Ammon's horn (tissue), 1 donor: ENCODE measurements around the gene SLC25A19.
A peak's percentile ranks its signal among the peaks of the same experiment; 100 is the strongest.

Experiments
- DNase-seq: peaks from one replicate; pipeline ENCODE4 v3.0.0-alpha.2; 2016; ENCODE audit warnings: low spot score

The SLC25A19 gene

DNA sequence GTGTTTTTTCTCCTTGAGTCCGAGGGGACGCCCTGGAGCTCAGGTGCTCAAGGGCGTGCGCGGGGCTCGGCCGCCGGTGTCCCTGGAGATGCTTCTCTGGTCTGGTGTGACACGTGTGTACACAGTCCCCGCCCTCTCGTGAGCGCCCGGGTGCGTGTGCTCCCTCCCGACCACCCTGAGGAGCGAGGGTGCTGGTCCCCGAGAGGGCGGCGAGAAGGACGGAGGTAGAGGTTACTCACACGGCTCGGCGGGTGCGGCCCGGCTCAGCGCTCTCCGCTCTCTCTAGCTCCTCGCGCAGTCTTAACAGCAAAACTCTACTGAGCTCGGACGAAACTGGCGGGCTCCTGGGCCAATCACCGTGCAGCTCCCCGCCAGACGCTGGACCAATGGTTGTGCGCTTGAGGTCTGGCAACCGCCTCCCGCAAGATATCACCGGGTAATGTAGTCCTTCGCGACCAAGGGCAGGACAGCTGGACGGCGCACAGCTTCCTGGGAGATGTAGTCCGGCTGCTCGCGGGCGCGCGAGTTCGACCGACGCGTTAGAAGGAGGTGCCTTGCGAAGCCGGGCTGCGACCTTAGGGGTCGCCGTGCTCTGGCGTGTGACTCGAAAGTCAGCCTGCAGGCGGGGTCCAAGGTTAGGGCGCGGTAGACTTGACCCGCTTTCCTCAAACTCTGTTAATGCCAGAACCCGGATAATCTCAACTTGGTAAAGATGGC is at the start of gene SLC25A19:
Gene SLC25A19 (minus strand): TSS at position 319 of the 717 bp plus-strand sequence. CDS start 2,669 bp downstream, outside the sequence.
- peak; percentile 100 for DNase-seq

DNA sequence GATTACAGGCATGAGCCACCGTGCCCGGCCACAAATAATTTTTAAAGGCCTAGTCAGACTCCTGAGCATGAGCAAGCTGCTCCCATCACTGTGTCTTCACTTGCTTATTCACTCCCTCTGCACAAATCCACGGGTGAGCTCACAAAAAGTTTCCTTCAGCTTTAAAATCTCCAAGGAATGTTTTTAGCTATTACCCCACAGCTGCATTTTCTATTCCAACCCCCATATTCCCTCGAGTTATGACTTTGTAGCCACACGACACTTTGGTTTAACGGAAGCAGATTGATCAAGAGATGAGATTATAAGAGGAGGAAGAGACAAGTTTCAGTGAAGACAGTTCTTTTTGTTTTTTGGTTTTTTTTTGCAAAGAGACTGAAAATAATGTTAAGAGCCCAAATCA is 49.1 kb upstream of the SLC25A19 start:
- DNase-seq: no peak

DNA sequence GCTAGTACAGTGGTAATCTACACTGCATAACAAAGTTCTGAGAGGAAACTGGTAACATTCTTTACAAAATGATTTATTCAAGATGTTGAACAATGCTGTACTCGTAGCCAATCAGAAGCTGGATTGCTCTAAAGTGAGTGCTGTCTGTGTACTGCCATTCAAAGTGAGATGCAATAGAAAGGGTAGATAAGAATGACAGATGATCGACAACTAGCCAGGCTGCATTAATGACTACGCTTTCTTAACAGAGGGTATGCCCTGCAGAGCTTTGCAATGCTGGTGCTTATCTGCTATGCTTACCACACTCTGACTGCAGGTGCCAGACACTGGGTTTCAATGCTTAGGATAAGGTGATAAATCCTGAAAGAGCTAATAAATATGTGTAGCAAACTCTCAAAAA is 46.1 kb upstream of the SLC25A19 start:
- no peak for DNase-seq

DNA sequence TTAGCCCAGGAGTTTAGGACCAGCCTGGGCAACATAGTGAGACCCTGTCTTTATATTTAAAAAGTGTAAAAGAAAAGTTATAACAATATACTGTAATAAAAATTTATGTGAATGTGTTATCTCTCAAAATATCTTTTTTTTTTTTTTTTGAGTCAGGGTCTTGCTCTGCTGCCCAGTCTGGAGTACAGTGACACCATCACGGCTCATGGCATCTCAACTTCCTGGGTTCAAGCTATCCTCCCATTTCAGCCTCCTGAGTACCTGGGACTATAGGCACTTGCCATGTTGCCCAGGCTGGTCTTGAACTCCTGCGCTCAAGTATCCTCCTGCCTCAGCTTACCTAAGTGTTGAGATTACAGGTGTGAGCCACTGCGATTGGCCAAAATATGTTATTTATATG is 45.5 kb upstream of the SLC25A19 start:
- no peak for DNase-seq

DNA sequence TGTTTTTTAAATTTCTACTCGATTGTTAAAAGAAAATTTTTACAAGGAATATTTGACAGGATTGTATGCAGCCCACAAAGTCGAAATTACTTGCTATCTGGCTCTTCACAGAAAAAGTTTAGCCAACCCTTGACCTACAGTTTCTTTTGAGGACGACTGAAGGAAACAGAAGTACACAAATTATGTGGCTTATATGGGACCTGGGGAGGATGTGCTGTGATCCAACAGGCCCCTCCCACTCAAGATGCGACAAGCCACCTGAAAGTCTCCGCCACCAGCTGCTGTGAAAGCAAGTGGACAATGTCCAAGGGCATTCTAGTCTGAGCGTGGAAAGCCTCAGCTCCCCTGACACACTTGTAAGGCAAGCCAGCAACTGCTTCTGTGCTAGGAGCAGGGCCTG is 42.4 kb upstream of the SLC25A19 start:
- DNase-seq: no peak

DNA sequence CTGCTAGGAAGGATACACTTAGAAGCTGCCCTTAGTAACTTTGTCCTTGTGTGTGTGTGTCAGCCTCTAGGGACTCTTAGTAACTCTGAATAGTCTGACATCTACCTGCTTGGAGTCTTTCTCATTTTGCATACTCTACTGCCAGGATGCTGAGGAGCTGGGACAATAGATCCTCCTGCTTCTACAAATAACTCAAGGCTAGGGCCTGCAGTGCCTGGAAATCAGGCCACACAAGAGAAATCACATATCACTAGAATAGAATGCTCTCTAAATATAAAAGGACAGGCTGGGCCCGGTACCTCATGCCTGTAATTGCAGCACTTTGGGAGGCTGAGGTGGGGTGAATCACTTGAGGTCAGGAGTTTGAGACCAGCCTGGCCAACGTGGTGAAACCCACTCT is 38.5 kb upstream of the SLC25A19 start:
- no peak for DNase-seq

DNA sequence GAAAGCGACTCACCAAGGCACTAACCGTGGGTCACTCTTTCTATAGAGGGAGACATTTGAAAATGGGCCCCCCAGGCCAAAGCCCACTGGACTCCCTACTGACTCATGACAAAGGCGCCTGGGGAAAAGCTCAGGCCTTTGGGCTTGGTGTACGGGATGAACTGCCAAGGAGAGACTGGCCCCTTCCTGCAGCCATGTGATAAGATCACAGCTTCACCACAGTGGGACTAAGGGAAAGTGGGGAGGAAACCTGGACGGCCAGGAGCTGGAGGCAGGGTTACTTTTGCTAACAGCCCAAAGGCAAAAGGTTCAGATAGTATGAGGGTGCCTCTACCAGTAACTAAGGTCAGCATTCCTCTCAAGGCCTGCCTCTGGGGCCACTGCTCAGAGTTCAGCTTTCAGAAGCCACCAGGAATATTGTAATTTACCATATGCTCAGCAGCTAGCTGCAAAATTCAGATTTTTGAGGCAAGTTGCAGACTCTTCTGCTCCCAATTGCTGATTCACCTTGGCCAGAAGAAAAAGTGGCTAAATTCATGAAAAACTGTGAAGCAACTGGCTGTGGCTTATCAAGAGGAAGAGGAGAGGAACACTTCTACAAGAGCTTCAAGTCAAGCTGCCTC is 37.1 kb upstream of the SLC25A19 start:
- DNase-seq: no peak

DNA sequence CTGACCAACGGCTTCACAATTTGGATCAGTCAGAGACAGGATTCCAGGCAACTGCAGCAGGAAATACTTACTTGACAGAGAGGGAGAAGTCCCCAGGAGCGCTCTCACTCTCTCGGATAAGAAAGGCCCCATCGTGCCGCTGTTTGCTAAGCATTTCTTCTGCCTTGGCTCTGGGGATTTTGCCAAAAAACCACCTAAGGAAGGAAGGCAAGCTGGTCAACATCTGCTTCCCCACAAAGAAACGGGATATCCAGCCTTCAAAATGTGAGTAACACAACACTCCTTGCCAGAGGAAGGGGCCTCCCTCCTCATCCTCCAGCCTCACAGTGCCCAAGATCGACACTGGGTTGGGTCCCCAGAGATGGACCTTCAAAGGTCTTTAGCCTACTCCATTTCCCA is 36.6 kb upstream of the SLC25A19 start:
- peak; percentile 32 for DNase-seq

DNA sequence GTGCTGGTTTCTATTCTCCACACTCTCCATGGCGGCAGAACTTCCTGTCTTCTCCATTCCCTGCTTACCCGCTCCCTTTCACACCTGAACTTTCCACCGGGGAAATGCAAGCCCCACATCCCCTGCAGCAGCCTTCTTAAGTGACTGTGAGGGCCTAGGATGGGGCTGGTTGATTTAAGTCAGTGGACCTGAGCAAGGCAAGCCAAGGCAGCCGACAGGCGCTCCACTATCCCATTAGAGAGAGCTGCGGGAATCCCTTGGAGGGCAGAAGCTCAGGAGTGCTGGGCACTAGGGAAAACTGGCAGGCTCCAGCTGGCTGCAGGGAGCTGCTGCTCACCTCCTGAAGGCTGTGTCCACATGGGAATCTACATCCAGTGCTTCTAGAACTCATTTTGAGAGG is 36.1 kb upstream of the SLC25A19 start:
- no peak for DNase-seq

DNA sequence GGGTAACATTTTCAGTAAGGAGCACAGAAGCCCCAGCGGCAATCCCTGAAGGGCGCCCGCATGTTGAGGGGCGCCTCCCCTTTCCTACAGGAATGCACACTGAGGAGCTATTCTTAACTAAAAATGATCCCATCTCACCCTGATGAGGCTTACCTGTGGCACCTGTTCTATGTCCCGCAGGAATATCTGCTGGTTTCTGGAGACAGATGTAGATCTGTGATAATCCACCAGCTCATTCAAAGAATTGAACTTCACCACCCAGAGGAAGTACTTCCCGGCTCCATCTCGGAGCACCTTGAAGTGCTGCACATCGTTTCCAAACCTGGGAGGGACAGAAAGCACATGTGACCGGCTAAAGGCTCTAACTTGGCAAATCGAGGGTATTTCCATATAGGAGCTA is 32.3 kb upstream of the SLC25A19 start:
- no peak for DNase-seq

DNA sequence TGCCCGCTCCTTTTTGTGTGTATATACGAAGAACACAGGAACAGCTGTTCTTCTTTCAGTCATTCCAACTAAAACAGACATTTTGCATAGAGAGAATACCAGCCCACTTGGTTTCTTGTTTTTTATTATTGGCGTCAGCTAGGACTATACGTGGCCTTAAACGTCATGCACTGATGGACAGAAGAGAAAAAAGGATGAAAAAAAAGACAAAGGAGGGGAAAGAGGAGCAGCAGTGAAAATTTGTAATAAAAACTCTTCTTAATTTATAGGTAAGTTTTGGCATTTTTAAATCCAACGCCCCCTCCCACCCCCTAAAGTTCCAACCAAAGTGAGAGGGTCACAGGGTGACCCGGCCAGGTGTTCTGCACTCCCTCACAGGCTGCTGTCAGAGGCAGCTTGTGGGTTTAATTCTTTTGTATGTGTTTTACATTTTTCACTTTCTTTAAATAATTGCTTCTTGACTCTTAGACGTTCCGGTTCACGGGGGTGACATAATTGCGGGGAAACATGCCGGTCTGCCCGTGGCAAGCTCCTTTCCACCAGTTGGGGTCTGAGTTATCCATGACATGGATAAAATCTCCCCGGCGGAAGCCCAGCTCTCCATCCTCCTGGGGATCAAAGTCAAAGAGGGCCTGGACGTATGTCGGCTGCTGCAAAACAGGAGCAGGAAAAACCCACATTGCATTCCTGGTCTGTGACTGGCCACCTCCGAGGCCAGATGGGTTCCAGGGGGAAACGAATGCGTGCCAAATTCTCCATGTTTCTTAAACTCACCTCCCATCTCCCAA is 30.9 kb upstream of the SLC25A19 start:
- no peak for DNase-seq

DNA sequence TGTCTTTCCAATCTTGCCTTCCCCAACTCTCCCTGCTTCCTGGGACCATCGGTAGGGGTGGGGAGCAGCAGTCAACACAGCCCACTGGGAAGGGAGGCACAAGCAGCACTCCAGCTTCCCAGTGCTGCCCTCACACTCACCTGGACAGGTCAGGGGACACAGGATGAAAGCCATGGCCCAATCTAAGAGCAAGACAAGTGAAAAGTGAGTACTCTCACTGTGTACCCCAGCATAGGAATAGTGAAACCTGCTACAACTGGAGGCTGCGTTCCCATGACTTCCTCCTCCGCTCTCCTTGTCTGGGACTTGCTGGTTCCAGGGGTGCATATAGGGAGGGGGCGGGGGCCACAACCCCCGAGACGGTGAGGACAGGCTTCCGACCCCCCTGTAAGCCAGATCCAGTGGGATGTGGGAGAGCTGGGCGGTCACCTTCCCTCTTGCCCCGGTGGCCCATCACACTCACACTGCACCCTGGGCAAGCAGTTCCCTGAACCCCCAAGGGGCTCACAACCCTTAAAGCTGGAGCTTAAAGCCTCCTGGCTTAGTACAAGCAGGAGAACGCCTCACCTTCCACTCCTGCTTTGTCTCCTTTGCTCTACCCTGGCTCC is 29.5 kb upstream of the SLC25A19 start:
- no peak for DNase-seq

DNA sequence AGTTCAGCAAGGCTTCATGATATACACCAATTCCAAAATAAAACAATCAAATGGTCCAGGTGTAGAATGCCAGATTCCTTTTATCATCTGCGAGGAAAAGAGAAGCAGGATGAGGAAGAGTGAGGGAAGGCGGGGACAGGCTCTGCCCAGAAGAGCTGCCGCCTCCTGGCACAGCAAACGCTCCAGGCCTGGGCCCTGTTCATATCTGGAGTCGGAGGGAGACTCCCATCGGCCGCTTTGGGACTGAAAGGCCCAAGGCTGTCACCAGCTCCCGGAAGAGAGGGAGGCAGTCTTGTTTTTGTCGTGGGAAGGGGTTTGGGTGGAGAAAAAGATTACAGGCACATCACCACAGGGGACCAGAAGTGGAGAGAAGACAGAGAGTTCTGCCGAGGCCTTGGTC is 29.0 kb upstream of the SLC25A19 start:
- DNase-seq: no peak

DNA sequence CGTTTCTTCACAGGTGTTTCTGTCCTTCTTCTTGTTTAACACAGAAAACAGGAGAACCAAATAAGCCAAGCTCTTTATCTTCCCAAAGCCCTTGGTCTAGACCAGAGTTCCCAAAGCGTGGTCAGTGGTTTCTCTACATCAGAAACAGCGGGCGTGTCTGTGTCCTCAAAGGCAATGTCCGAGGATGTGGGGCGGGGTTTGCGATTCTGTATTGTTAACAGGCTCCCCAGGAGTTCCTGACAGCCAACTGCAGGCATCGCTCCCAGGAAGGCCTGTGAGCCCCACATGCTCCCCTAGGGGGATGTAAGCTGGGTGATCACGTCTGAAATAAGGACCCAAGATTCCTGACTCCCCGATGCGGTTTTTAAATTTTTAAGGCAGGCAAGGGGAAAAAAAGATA is 28.4 kb upstream of the SLC25A19 start:
- DNase-seq: no peak

DNA sequence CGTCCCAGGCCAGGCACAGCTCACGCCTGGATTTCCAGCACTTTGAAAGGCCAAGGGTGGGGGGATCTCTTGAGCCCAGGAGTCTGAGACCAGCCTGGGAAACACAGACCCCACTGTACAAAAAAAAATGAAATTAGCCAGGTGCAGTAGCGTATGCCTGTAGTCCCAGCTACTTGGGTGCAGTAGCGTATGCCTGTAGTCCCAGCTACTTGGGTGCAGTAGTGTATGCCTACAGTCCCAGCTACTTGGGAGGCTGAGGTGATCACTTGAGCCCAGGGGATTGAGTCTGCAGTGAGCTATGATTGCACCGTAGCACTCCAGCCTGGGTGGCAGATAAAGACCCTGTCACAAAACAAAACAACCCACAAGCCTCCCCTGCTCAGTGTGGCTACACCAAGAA is 27.0 kb upstream of the SLC25A19 start:
- DNase-seq: no peak

DNA sequence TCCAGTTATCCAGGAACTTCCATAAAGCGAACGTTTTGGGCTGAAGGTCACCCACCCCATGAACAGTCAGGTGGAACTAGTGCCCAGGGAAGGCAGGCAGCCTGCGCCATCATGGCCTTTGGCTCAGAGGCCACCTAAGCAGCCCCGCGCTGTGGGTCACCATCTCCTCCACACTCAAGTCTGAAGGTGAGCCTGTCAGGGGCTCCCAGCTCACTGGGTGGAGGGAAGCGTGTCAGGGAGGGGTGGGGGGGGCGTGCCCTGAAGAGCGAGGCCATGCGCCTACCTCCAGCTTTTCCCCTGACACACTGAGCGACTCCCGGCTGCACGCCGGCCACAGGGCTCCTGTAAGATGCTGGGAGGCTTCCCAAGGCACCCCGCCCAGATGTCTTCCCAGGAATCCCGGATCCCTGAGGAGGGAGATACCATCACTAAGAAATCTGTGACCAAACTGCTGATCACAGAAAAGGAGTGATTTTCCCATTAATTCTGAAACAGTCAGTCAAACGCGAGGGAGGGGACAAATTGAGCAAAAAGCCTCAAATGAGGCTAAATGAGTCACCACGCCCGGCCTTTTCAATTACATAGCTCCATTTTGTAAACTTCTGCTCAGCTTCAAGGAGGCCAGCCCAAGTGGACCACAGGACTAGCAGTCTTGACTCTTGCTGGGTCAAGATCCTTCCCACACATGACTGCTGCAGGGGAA is 26.5 kb upstream of the SLC25A19 start:
- DNase-seq: no peak

DNA sequence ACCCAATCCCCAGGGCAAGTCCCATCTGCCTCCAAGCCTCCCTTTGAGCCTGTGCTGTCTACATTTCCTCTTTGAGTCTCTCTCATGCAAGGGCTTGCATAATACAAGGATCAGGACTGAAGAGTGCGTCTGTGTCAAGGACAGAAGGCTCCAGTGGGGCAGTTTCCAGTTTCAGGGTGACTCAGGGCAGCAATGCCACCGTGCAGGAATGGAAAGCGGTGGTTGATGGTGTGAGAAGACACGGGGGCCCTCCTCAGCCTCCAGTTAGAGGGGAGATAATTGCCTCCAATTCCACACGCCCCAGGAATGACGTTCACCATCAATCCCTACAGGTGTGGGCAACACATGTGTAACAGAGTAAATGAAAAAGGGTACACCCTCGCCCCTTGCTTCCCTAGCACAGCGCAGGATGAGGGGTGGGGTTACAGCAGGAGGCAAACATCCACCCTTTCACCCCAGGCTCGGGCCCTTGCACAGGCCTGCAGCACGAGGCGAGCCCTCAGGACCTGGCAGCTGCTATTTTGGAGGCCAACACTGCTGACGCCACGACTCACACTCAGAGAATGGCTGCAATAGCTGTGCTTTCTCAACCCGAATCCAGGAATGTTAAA is 24.8 kb upstream of the SLC25A19 start:
- DNase-seq: peak; percentile 61

DNA sequence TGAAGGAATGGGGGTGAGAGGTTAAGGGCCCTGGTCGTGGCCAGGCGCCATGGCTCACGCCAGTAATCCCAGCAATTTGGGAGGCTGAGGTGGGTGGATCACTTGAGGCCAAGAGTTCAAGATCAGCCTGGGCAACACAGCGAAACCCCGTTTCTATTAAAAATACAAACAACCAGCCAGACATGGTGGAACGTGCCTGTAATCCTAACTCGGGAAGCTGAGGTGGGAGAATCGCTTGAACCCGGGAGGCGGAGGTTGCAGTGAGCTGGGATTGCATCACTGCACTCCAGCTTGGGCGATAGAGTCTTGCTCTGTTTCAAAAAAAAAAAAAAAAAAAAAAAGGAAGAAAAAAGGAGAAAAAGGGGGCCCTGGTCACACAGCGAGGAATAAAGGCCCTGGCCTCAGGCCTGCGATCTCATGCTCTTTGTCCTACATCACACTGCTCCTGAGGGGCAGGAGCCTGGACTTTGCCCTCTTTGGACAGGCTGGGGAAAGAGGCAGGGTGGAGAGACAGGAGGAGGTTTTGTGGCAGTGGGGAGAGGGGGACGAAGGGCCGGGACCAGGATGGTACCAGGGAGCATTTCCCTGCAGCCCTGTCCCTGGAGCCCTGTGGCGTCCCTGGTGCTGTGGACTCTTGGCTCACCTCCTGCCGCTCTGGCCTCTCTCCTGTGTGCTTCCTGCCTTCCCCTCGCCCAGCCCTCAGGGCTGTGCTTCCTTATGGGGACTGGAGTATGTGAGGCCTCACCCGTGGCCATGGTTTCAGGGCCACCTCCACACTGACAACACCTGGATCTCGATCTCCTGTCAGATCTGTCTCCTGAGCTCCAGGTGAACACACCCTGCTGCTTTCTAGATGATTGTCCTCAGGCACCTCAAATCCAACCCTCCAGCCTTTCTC is 19.7 kb upstream of the SLC25A19 start:
- DNase-seq: peak; percentile 37

DNA sequence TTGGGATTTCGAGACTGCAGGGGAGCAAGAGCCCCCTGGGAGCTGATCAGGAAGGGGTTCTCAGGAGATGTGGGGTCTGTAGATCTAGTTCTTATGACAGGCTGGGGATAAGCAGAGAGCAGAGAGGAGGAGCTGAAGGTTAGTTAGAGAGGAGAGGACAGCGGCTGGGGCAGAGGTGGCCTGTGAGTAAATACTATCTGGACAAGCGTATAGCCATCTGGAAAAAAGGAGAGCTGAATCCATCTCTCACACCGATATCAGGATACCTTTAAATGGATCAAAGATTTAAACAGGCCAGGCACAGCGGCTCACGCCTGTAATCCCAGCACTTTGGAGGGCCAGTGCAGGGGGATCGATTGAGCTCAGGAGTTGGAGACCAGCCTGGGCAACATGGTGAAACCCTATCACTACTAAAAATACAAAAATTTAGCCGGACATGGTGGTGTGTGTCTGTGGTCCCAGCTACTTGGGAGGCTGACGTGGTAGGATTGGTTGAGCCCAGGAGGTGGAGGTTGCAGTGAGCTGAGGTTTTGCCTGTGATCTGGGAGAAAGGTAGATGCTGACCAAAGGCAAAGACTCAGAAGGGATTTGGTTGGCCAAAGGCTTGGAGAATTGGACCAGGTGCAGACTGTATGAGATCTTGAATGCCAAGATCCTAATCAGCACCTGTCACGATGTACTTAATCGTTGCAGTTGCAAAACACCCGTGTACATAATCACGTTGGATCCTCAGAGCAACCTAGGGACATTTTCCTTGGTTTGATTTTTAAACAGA is 18.9 kb upstream of the SLC25A19 start:
- DNase-seq: no peak
